Fibroblast of peridontal ligament (primary cell): ENCODE measurements around the gene NXPE3.
"Not testable (repeated sequence)": the region's sequence is repeated elsewhere in the genome, so short reads cannot be mapped to it uniquely, and the experiment has no call there.

Source experiments
- DNase-seq: peaks from one replicate; pipeline ENCODE4 v3.0.0-alpha.2; 2010; ENCODE audit errors: extremely low read depth

Gene NXPE3

GRCh38 chr3:101779047-101779821, at the start of gene NXPE3:
Gene NXPE3, plus strand, starts transcription at chr3:101779211. Its CDS starts 6,386 bp downstream, at chr3:101785597.
- peak; percentile 67 for DNase-seq

DNA sequence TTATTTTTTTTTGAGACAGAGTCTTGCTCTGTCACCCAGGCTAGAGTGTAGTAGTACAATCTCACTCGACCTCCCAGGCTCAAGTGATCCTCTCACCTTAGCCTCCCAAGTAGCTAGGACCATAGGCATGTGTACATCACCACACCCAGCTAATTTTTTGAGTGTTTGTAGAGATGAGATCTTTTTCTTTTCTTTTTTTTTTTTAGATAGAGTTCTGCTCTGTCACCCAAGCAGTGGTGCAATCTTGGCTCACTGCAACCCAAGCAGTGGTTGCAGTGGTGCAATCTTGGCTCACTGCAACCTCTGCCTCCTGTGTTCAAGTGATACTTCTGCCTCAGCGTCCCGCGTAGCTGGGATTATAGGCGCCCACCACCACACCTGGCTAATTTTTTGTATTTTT, 49.4 kb upstream of the NXPE3 start:
- DNase-seq: no peak

DNA sequence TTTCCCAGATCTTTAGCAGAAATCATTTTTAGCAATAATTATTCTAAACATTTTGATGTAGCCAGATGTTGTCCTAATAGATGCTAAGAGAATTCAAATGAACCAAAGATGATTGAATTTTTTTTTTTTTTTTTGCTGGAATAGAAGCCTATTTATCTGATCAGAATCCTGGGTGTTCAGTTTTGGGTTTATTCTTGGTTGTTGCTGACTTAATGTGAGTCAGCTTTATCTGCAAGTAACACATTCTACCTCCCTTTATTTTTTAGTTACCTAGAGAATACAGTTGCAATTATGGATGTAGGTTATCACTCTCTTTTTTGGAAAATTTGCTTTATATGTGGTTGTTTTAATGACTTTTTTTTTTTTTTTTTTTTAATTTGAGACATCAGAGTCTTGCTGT, 48.2 kb upstream of the NXPE3 start:
- DNase-seq: no peak

DNA sequence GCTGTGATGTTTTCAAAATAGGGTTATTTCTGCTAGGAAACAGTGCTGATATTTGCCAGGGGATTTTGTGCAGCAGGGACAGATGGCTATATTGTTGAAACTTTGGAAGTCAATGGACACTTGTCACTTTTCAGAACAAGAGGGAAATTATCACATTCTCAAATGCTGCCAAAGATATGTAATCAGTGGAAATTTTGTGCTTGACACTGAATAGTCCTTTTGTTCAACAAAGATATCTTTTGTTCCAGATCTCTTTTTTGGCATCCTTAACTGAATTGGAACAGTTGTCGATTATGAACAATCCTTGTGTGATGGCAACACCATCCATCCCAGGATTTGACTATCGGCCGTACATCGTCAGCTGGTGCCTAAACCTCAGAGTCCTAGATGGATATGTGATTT, 46.8 kb upstream of the NXPE3 start:
- no peak for DNase-seq

DNA sequence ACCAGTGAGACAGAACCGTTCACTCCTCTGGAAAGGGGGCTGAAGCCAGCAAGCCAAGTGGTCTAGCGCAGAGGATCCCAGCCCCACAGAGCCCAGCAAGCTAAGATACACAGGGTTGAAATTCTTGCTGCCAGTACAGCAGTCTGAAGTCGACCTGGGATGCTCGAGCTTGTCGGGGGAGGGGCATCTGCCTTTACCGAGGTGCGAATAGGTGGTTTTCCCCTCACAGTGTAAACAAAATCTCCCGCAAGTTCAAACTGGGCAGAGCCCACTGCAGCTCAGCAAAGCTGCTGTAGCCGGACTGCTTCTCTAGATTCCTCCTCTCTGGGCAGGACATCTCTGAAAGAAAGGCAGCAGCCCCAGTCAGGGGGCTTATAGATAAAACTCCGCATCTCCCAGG, 43.2 kb upstream of the NXPE3 start:
- no peak for DNase-seq

- DNase-seq: not testable (repeated sequence)
Observed at GRCh38 chr3:101741914-101742313, 37.1 kb upstream of the NXPE3 start.

GRCh38 chr3:101744811-101745210, 34.2 kb upstream of the NXPE3 start:
- no peak for DNase-seq

- not testable (repeated sequence) for DNase-seq
Observed at GRCh38 chr3:101745934-101746333, 33.1 kb upstream of the NXPE3 start.

DNA sequence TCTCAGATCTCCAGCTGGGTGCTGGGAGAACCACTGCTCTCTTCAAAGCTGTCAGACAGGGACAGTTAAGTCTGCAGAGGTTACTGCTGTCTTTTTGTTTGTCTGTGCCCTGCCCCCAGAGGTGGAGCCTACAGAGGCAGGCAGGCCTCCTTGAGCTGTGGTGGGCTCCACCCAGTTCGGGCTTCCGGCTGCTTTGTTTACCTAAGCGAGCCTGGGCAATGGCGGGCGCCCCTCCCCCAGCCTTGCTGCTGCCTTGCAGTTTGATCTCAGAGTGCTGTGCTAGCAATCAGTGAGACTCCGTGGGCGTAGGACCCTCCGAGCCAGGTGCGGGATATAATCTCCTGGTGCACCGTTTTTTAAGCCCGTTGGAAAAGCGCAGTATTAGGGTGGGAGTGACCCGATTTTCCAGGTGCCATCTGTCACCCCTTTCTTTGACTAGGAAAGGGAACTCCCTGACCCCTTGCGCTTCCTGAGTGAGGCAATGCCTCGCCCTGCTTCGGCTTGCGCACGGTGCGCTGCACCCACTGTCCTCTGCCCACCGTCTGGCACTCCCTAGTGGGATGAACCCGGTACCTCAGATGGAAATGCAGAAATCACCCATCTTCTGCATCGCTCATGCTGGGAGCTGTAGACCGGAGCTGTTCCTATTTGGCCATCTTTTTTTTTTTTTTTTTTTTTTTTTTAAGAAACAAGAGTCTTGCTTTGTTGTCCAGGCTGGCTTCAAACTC, 25.5 kb upstream of the NXPE3 start:
- DNase-seq: not testable (repeated sequence)

- no peak for DNase-seq
Observed at GRCh38 chr3:101758224-101758623, 20.8 kb upstream of the NXPE3 start.

DNA sequence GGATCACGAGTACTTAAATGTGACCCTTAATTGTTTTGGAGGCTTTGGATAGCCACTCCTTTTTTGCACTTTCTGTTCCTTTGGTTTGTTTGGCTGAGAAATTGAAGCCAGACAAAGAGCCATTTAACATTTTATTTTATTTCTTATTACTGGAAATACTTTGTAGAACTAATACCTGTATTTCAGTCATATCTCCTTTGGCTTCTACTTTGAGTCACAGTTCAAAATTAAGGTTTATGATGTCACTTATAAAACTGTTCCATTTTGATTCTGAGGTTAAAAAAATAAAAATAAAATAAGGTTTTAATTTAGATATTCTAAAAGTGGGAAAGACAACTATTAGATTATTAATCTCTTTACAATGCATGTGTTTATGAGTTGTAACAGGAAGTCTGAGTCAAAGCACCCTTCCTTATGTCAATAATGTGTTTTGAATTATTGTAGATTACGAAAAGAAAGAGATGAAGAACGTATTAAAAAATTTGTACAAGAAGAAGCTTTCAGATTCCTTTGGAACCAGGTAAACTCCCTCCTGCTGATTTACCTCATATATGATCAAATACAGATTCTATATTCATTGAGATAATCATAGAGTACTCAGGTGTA, 16.9 kb upstream of the NXPE3 start:
- DNase-seq: no peak

- not testable (repeated sequence) for DNase-seq
Observed at GRCh38 chr3:101777745-101778281, 1.2 kb upstream of the NXPE3 start.

GRCh38 chr3:101778385-101779046, 495 bp upstream of the NXPE3 start:
- DNase-seq: no peak

DNA sequence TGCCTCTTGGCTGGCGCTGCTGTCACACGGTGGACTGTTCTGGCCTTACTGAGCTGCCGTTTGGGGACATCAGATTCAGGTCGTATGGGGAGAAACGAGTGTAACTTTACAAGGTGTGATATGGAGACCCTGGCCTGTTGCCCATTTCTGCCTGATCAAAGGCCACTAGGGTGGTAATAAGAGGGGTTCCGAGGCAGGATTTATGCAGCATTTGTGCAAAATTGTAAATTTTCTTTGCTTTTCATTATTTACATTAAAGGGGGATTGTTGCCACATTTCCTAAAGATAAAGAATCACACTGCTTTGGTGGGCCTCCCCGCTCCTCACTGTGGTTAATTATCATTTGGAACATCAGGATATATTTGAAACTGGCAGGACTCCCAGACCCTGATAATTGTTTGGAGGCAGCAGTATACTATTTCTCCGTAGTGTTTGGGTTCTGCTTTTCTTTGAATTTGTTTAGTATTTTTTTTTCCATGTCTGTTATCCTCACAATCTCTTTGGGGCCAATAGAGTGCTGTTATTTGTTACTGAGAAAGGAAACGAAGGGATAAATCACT, 891 bp downstream of the NXPE3 start:
- peak; percentile 26 for DNase-seq

- peak; percentile 90 for DNase-seq
Observed at GRCh38 chr3:101780661-101781060, 1.6 kb downstream of the NXPE3 start.

GRCh38 chr3:101781166-101781565, 2.2 kb downstream of the NXPE3 start:
- peak; percentile 47 for DNase-seq

GRCh38 chr3:101784855-101785613, 6.0 kb downstream of the NXPE3 start:
- no peak for DNase-seq

DNA sequence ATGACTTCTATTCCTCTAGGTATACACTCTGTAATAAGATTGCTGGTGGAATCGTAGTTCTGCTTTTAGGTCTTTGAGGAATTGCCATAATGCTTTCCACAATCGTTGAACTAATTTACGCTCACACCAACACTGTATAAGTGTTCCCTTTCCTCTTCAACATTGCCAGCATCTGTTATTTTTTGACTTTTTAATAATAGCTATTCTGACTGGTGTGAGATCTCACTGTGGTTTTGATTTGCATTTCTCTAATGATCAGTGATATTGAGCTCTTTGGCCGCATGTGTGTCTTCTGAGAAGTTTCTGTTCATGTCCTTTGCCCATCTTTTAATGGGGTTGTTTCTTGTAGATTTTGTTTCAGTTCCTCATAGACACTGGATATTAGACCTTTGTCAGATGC, 12.8 kb downstream of the NXPE3 start:
- no peak for DNase-seq

DNA sequence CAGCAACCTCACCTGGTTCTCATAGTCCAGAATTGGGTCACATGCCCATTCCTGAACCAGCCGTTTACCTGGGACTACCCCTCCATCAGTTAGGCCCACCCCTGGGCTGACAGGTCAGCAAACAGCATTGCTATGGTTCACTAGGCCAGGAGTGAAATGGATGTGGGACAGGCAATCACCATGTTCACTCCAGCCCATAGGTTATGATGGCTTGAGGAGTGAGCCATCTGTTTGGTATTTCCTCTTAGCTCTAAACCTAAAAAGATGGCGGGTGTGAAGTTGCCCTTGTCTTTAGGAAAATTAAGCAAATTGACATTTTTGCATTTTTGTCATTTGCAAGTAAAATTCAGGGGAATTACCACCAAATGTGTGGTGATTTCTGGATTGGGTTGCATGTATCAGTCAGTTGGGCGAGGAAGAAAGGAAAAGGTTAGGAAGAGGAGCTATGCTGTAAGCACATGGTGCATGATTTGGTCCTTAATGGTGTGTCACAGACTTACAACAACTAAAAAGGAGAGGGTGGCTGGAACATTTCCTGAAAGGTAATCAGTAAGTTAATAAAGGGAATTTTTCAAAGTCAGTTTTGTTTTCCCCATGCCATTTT, 17.2 kb downstream of the NXPE3 start:
- no peak for DNase-seq

GRCh38 chr3:101801174-101801573, 22.2 kb downstream of the NXPE3 start:
- no peak for DNase-seq
